ENCODE data around the gene KIF18A. TPM values are rescaled to one million over a fixed set of nuclear protein-coding genes. Genes with fewer than 3 reads are reported as not detected.

KIF18A gene
- total RNA-seq, 1 experiment from 2014 or later: 20.6 TPM

GRCh38 chr11:28040384-28040783, 67.6 kb downstream of the KIF18A start:
- H3K27ac Mint-ChIP-seq: no peak overlapping the region
- ChIA-PET POLR2A (no interaction called here), CTCF (no interaction called here)
- peaks cover 3% of the 10 kb centered on the region; the same call in 1 of the 2 replicates for H3K36me3 Mint-ChIP-seq
- DNase-seq (ENCODE audit: low spot score): no peak
- TF ChIP-seq, protein P1, sequence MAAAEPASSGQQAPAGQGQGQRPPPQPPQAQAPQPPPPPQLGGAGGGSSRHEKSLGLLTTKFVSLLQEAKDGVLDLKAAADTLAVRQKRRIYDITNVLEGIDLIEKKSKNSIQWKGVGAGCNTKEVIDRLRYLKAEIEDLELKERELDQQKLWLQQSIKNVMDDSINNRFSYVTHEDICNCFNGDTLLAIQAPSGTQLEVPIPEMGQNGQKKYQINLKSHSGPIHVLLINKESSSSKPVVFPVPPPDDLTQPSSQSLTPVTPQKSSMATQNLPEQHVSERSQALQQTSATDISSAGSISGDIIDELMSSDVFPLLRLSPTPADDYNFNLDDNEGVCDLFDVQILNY (CRISPR knock-in tag; IDR thresholded peaks at IDR 0.05): no peak
- TF ChIP-seq CBFB (CRISPR knock-in tag; IDR thresholded peaks at IDR 0.05; ENCODE audit: low read depth): no peak
- TF ChIP-seq, protein P2, sequence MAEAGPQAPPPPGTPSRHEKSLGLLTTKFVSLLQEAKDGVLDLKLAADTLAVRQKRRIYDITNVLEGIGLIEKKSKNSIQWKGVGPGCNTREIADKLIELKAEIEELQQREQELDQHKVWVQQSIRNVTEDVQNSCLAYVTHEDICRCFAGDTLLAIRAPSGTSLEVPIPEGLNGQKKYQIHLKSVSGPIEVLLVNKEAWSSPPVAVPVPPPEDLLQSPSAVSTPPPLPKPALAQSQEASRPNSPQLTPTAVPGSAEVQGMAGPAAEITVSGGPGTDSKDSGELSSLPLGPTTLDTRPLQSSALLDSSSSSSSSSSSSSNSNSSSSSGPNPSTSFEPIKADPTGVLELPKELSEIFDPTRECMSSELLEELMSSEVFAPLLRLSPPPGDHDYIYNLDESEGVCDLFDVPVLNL (CRISPR knock-in tag; IDR thresholded peaks at IDR 0.05; ENCODE audit: borderline replicate concordance, low read depth): no peak
- no peak for TF ChIP-seq ZNF232 (CRISPR knock-in tag; IDR thresholded peaks at IDR 0.05)
- no peak for TF ChIP-seq FOXK1 (CRISPR knock-in tag; IDR thresholded peaks at IDR 0.05)
- no peak for TF ChIP-seq USF2 (CRISPR knock-in tag; IDR thresholded peaks at IDR 0.05)
- no peak for TF ChIP-seq CREM (CRISPR knock-in tag; IDR thresholded peaks at IDR 0.05)
- no peak for TF ChIP-seq MYBL2 (CRISPR knock-in tag; IDR thresholded peaks at IDR 0.05)
- TF ChIP-seq FOXJ3 (CRISPR knock-in tag; IDR thresholded peaks at IDR 0.05; ENCODE audit: borderline replicate concordance): no peak
- no peak for TF ChIP-seq OVOL2 (CRISPR knock-in tag; IDR thresholded peaks at IDR 0.05; ENCODE audit: borderline replicate concordance)
- TF ChIP-seq NR2C2 (CRISPR knock-in tag; IDR thresholded peaks at IDR 0.05): no peak
- TF ChIP-seq IRF1 (CRISPR knock-in tag; IDR thresholded peaks at IDR 0.05): no peak
- TF ChIP-seq ZSCAN18 (CRISPR knock-in tag; IDR thresholded peaks at IDR 0.05): no peak
- no peak for TF ChIP-seq ZNF671 (CRISPR knock-in tag; IDR thresholded peaks at IDR 0.05)
- TF ChIP-seq KAT7 (CRISPR knock-in tag; IDR thresholded peaks at IDR 0.05; ENCODE audit: borderline replicate concordance): no peak
- no peak for TF ChIP-seq NR3C1 (CRISPR knock-in tag; conservative IDR thresholded peaks at IDR 0.05; ENCODE audit: low read depth)
- no peak for TF ChIP-seq ERG (CRISPR knock-in tag; IDR thresholded peaks at IDR 0.05)
- H3K27me3 Mint-ChIP-seq (ENCODE audit: low read depth): no peaks in the 10 kb centered on the region
- no peaks in the 10 kb centered on the region for H3K4me1 Mint-ChIP-seq
- H3K9me3 Mint-ChIP-seq: no peaks in the 10 kb centered on the region
- no peak for ATAC-seq
- no peak overlapping the region for H3K4me3 Mint-ChIP-seq

GRCh38 chr11:28038775-28039174, 69.2 kb downstream of the KIF18A start:
- DNase-seq (ENCODE audit: low spot score) (no peak), ATAC-seq (no peak)
- no peaks in the 10 kb centered on the region for H3K9me3 Mint-ChIP-seq
- H3K27ac Mint-ChIP-seq: no peak overlapping the region
- H3K4me1 Mint-ChIP-seq: no peaks in the 10 kb centered on the region
- H3K27me3 Mint-ChIP-seq (ENCODE audit: low read depth): no peaks in the 10 kb centered on the region
- ChIA-PET POLR2A (no interaction called here), CTCF (no interaction called here)
- peaks cover 3% of the 10 kb centered on the region; the same call in 1 of the 2 replicates for H3K36me3 Mint-ChIP-seq
- no peak overlapping the region for H3K4me3 Mint-ChIP-seq
- no peak for TF ChIP-seq TEAD1 (CRISPR knock-in tag; IDR thresholded peaks at IDR 0.05)
- TF ChIP-seq SP1 (CRISPR knock-in tag; conservative IDR thresholded peaks at IDR 0.05): no peak
- TF ChIP-seq JUN (CRISPR knock-in tag; IDR thresholded peaks at IDR 0.05): no peak
- no peak for TF ChIP-seq FOXK1 (CRISPR knock-in tag; IDR thresholded peaks at IDR 0.05)
- TF ChIP-seq, protein P2 (CRISPR knock-in tag; IDR thresholded peaks at IDR 0.05; ENCODE audit: borderline replicate concordance, low read depth): no peak
- TF ChIP-seq CTCF (IDR thresholded peaks at IDR 0.05): no peak
- TF ChIP-seq, protein P3, sequence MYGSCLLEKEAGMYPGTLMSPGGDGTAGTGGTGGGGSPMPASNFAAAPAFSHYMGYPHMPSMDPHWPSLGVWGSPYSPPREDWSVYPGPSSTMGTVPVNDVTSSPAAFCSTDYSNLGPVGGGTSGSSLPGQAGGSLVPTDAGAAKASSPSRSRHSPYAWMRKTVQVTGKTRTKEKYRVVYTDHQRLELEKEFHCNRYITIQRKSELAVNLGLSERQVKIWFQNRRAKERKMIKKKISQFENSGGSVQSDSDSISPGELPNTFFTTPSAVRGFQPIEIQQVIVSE (CRISPR knock-in tag; IDR thresholded peaks at IDR 0.05; ENCODE audit: borderline replicate concordance): no peak
